Measurements from ENCODE around the gene DBH.
"Not testable (repeated sequence)": the region's sequence is repeated elsewhere in the genome, so short reads cannot be mapped to it uniquely, and the experiment has no call there.

DBH gene

GRCh38 chr9:133667759-133668450, 31.7 kb downstream of the DBH start:
- no peak for DNase-seq

GRCh38 chr9:133669182-133669801, 33.1 kb downstream of the DBH start:
- no peak for DNase-seq

GRCh38 chr9:133670466-133670865, 34.3 kb downstream of the DBH start:
- no peak for DNase-seq

GRCh38 chr9:133671371-133671770, 35.2 kb downstream of the DBH start:
- DNase-seq: no peak

- DNase-seq: no peak
These were observed 36.5 kb downstream of the DBH start for GRCh38 chr9:133672503-133673257.

GRCh38 chr9:133673258-133673655, 37.1 kb downstream of the DBH start:
- DNase-seq: no peak

GRCh38 chr9:133674091-133674490, 37.9 kb downstream of the DBH start:
- no peak for DNase-seq

GRCh38 chr9:133675796-133676195, 39.6 kb downstream of the DBH start:
- DNase-seq: not testable (repeated sequence)

DNA sequence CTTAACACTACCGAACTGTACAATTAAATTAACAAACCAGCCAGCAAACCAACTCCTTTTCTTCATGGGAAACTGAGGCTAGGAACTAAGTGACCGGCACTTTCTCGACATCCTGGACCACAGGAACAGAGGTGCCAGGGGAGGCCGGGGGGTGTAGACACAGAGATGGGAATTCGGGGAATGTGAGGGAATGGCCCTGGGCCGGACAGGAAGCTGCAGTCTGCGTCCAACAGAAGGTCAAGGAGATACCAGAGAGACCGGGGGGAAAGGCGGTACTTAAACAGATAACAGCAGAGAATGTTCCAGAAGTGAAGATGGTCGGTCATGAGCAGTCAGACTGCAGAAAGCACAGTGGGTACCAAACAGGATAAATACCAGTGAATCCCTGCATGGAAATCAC, 40.3 kb downstream of the DBH start:
- no peak for DNase-seq

DNA sequence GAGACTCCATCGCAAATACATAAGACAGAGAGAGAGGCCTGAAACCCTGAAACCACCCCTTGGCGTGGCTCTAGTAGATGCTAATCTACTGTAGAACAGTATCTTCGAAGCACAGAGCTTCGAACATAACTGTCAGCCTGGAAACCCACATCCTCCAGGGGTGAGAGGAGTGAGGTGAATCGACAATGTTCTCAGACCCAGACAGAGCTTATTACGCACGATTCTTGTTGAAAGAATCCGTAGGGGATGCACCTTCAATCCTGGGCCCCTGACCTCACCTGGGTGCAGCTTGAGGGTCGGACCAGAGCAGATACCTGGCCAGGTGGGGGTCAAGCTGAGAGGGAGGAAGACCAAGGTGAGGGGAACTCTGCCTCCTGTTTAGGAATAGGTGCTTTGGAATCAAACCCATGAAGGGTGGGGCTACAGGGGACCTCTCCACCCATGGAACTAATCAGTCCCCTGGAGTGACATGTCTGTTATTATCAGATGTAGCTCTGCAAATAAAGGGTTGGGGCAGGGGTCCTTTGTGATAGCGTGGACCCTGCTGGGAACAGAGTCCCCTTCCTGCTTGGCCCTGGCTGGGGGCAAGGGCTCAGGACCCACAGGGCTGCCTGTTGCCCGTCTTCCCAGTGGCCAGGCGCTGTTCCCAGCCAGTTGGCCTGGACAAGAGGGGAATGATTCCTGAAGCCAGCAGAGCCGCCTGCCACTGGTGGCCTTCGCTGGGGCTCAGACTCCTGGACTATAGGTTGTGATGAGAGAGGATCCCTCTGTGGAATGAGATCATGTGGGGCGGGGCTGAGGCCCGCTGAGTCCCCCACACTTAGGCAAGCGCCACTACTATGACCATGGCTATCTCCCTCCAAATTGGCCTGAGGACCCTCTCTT, 41.2 kb downstream of the DBH start:
- no peak for DNase-seq

- no peak for DNase-seq
These were observed 42.9 kb downstream of the DBH start for GRCh38 chr9:133679056-133679455.

GRCh38 chr9:133679466-133680061, 43.4 kb downstream of the DBH start:
- DNase-seq: no peak

GRCh38 chr9:133680250-133680975, 44.2 kb downstream of the DBH start:
- no peak for DNase-seq

DNA sequence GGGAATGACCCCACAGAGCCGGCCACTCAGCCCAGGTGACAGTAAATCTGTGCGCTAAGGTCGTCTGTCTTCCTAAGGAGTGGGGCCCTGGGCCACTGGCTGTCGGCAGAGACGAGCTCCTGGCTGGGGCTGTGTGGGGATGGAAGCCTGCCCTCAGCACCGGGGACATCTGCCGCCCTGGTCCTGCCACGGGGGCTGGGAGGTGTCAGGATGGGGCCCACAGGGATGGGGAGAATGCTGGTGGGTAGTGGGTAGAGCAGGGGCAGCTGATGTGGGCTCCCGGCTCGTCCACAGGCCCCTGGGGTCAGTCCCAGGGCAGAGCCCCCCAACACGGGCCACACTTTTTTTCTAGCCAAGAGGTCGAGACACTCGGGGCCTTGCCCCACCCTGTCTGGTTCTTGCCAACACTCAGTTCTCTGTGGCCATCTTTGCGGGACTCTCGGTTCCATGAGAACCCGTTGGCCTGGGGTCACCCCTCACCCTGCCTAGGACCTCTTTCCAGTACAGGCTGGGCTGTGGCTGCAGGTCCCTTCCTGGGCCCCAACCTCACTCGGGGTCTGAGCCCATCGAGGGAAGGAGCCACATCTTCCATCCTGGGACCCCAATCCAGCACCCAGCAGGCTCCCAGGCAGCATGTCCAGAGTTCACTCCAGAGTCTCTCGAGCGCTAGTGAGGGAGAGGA, 45.0 kb downstream of the DBH start:
- DNase-seq: no peak

GRCh38 chr9:133681658-133682306, 45.6 kb downstream of the DBH start:
- no peak for DNase-seq

DNA sequence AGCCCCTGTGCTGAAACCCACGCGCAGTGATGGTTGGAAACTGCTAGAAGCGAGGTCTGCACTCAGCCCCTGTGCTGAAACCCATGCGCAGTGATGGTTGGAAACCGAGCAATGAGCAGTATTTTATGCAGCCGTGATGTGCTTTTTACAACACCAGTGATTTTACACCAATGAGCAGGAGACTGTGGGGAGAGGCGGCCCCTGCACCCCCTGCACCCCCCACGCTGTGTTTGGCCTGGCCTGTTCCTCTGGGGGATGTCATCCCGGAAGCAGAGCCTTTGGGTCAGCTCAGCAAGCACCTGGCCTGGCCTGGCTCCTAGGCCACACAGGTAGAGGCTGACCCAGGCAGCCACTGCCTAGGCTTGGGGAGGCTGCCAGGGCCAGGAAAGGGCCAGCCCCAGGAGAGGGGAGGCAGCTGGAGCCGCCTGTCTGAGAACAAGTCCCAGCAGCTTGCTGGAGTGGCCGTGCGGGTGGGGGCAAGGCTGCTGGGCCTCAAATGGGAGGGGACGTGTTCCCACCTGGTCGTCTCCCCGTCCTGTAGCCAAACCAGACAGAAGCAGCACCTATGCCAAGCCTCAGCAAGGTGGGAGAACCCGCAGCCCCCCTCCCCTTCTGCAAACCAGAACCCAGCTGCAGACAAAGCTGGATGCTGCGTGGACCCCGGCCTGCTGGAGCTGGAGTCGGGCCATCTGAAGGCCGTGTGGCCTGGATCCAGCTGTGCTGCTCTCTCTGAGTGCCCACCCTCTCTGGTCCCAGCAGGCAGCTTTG, 46.8 kb downstream of the DBH start:
- DNase-seq: no peak

DNA sequence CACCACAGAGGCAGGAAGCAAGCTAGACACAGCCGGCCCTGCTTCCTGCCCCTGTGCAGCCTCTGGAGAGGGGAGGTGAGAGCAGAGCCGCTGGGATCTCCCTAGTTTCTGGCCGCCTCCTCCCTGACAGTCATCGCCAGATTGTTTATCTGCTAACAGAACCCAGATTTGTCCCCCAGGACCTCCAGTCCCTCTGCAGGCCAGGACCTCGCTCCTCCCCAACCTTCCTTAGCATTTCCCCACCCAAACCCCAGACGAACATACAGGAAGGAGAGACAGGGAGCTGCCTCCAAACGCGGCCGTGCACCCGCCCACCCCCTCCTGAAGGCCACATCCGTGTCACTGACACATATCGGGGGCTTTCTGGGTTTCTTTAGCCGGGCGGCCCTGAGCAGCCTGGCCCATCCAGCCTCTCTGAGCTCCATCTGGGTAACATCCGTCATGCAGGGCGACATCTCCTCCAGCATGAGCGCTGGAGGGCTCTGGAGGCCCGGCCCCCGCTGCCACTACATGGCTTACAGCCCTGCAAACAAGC, 47.5 kb downstream of the DBH start:
- no peak for DNase-seq

DNA sequence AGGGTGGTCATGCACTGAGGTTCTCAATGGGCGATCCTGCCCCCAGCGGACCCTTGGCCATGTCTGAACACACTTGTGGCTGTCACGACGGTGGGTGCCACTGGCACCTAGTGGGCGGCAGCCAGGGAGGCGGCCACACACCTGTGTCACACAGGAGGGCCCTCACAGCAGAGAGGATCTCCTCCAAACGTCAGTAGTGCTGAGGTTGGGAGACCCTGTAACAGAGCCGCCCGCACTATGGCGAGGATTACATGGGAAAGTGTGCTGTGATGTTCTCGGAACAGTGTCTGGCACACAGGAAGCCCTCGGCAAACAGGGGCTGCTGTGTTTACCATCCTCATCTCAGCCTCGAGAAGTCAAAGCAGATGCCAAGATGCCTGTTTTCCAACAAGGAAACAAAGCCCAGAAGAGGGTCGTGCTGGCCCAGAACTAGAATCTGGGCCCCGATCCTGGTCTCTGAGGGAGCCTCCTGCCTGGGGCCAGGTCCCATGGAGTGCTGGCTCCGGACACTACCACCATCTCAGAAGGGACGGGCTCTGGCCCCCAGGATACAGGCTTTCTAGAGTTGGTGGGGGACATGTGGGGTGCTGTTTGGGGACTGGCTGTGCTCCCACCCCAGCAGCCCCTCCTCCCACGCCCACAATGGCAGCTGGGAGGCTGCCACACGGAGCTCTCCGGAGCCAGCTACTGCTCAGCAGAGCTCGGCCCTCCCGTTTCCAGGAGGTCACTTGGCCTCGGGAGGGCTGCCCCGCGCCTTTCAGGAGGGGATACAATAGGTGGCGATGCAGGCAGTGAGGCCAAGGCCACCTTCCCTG, 48.2 kb downstream of the DBH start:
- no peak for DNase-seq

DNA sequence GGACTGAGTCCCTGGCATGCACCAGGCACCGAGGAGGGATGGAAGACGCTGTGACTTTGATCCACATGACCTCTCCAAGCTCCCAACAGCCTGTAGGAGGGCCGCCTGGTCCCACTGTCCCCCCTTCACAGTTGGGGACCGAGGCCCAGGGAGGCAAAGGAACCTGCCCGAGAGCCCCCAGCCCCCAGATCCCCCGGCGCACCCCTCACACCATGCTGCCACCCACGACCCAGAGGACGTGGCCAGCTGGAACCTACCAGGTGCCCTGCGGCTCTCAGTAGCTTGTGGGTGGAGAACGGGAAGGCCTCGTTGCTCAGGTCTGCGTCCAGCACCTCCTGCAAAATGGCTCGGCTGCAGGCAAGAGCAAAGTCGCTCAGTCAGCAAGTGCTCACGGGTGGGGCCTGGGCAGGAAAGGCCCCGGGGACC, 48.8 kb downstream of the DBH start:
- no peak for DNase-seq
